GM12874 (cell line): ENCODE results near the gene PTPN11.

Source experiments
- CTCF ChIP-seq: IDR thresholded peaks from 2 replicates; pipeline ENCODE4 v1.5.1; 2011; ENCODE audit warnings: low read depth, mild to moderate bottlenecking, control low read depth, low read length, moderate library complexity; ENCODE audit not compliant: insufficient read depth

PTPN11 gene

DNA sequence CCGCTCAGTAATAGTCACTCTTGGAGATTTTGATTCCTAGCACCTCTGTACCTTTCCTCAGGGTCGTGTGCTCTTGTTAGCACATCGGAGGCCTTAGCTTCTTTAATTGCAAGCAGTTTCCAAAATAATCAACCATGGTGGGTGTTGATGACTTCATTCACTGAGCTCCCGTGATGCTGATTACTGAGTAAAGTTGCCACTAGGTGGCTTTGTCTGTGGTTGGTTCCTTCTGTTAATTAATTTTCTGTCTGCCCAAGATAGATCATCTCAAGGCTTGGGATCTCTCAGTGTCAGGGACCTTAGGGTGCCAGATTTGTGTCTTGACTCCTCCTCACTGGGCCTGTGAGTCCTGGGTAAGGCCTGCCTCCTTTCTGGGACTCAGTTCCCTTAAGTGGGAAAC lies 54.3 kb downstream of the PTPN11 start:
- TF ChIP-seq CTCF, result peak; percentile 33; the same call in 1 of the 2 replicates

DNA sequence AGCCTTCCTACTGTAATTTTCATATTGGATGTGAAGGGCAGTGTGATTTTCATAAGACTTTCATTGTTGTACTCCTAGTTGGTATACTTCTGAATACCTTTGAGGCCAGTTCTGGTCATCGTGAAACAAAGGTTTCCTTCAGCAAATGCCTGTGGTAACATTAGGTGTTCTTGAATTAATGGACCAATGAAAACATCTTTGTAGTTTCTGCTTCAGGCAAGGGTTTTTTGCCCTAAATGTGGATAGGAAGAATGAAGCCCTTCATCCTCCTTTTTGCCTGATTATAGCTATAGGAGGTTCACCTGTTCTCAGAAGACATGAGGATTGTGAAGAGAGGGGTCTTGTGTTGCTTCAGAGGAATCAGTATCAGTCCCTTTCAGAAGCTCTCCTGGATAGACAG lies 60.7 kb downstream of the PTPN11 start:
- TF ChIP-seq CTCF, result no peak

DNA sequence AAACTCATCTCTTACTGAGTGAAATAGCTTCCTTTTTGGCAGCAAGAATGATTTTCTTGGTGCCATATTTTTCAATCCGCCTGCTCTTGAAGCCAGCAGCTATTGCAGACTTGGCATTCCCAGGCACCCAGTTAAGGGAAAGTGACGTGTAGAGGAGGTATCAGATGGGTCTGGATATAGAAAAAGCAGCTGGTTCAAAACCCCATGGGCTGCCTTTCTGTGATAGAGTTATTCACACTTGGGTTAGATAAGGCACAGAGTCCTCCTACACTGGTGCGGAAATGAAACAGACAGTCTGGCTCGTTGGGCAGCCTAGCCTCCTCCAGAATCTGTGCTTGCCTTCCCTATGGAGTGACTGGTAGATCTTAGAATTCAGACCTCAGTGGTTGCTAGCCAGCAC lies 62.2 kb downstream of the PTPN11 start:
- TF ChIP-seq CTCF, result no peak

DNA sequence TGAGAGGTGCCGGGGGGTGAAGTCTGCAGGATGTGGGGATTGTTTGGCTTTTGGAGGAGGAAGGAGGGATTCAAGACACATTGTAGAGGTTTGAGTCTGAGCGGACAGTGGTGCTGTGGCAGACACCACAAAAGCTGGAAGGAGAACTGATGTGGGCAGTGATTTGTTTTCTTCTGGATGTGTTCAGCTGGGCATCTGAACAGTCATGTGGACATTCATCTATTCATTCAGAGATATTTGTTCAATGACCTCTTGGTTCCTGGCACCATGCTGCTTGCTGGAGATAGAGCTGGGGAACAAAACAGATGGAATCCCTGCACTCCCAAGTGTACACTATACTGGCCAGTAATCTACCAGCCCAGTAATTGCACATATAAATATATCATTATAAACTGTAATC lies 64.0 kb downstream of the PTPN11 start:
- no peak for TF ChIP-seq CTCF

DNA sequence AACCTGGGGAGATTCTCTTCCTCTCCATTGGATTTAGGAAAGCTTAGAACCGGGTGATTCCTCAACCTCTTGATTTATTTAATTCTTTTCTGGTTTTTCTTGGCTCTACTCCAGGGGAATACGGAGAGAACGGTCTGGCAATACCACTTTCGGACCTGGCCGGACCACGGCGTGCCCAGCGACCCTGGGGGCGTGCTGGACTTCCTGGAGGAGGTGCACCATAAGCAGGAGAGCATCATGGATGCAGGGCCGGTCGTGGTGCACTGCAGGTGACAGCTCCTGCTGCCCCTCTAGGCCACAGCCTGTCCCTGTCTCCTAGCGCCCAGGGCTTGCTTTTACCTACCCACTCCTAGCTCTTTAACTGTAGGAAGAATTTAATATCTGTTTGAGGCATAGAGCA lies 67.6 kb downstream of the PTPN11 start:
- TF ChIP-seq CTCF, result no peak

GRCh38 chr12:112488257-112488876 lies 69.6 kb downstream of the PTPN11 start:
- no peak for TF ChIP-seq CTCF

- TF ChIP-seq CTCF, result no peak
Observed at GRCh38 chr12:112489456-112489855, 70.7 kb downstream of the PTPN11 start.
